GM19324 (cell line): ENCODE data around the gene SAFB.

Experiments
- ATAC-seq: cut with Tn5 transposase; IDR thresholded peaks from one replicate; pipeline ENCODE4 v1.9.1; 2021; ENCODE audit warnings: mild to moderate bottlenecking, moderate library complexity; ENCODE audit not compliant: unreplicated experiment, low FRiP score

SAFB gene

DNA sequence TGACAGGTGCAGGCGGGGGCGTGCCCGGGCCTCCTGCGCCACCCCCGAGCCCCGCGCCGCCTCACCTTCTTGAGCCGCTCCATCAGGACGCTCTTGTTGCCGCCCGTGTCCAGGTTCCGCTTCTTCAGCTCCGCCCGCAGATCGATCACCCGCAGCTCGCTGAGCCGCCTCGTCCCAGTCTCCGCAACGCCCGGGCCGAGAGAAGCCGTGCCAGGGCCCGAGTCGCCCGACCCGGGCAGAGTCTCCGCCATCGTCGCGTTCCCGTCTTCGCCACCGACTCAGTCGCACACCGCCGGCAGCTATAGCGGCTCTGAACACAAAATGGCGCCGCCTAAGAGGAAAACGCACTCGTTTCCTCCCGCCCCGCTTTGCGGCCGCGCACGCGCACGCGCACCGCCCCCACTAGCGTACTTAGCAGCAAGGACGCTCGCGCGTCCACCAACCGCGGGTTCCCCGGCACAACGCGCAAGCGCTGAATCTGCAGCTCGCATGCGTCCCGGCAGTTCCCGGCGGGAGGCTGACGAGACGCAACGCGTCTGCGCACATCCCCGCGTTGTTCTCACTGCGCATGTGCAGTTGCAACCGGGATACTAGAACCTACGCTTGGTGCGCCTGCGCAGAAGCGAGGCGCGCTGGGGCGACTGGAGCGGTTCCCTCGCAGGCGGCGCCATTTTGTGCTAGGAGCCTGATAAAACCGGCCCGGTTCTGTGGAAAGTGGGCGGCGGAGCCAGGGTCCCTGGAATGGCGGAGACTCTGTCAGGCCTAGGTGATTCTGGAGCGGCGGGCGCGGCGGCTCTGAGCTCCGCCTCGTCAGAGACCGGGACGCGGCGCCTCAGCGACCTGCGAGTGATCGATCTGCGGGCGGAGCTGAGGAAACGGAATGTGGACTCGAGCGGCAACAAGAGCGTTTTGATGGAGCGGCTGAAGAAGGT is at the start of gene SAFB, which contains the start of gene SAFB2:
Gene SAFB (plus strand): TSS at position 619 of the 932 bp plus-strand sequence. CDS start 123 bp downstream, at position 742.
Gene SAFB2 (minus strand): TSS at position 312 of the 932 bp plus-strand sequence. CDS start 61 bp downstream, at position 251.
- ATAC-seq, result peak; percentile 94

DNA sequence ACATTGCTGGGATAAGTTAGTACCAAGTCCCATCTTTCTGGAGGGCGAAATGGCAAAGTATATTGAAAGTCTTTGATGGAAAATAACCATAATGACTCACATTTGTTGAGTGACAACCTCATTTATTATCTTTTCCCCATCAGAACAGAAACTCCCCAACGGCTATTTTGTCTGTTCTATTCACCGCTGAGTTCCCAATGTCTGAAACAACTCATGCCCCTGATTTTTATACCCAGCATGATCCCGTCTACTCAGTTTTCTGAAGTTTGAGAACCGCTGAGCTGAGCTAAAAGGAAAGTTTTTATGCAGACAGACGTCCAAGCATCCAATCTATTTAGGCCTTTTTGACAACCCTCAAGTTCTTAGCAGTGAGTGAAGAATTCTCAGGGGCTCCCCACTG is 47.3 kb upstream of the SAFB start:
- ATAC-seq, result no peak

GRCh38 chr19:5578097-5578846 is 44.6 kb upstream of the SAFB start:
- ATAC-seq, result no peak

GRCh38 chr19:5579286-5579685 is 43.6 kb upstream of the SAFB start:
- ATAC-seq, result no peak

DNA sequence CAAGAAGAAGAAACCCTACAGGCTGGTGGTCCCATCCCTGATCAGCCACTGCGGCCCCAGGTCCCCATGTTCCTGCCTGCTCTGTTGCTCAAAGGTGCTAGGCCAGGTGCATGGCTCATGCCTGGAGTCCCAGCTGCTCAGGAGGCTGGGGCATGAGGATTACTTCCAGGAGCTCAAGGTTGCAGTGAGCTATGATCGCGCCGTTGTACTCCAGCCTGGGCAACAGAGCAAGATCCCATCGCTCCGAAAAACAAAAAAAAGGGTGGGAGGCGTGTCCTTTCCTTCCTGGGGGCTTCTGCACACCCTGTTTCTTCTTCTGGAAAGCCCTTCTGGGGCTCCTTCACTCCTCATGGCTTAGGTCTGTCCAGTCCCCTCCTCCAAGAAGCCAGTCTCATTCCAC is 43.2 kb upstream of the SAFB start:
- ATAC-seq, result no peak

- ATAC-seq, result no peak
These were observed 42.7 kb upstream of the SAFB start for GRCh38 chr19:5580161-5580571.

GRCh38 chr19:5585461-5586299 is 37.2 kb upstream of the SAFB start:
- ATAC-seq, result no peak

DNA sequence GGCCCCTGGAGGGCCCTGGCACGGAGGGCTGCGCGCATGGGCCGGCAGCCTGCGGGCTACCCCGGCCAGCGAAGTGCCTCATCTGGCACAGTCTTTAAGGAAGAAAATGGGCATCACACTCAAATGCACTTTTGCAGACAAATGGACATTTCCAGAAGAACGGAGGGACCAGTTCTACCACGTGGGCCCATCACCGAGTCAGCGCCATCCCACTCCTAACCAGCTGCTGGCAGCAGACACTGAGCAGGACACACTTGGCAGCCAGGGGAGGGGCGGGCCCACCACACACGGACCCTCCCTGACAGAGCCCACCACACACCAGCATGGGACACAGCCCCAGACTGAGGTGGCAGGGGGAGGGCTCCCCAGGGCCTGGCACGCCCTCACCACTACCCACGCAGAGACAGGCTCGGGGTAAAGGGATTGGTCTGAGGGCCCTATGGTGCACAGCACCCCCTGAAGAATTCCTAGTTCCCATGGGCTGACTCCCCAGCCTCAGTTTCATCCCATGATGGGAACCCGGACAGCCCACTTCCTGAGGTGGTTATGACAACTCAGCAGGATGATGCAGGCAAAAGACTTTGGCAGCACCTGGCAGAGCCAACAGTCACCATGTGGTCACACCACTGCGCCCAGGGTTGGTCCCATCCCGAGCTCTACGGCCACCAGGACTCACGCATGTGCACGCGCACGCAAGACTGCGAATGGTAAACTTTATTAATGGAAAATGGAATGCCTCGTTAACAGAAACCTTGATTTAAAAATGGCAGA is 36.4 kb upstream of the SAFB start:
- ATAC-seq, result no peak

DNA sequence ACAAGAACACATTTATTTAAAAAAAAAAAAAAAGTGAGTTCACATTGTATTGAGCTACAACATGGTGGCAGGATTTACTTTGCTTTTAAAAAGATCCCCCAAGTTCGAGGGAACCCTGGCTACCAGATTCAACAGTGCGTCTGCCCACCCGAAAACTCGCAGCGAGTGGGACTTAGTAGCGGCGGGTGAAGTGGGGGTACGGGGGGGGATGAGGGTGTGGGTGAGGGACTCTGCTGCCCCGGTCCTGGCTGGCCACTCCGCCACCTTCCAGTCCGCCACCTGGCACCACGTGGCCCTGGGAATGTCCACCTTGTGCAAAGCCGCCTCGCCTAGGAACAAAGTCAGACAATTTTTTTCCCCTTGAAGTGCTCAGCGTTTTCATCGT is 35.8 kb upstream of the SAFB start:
- no peak for ATAC-seq

DNA sequence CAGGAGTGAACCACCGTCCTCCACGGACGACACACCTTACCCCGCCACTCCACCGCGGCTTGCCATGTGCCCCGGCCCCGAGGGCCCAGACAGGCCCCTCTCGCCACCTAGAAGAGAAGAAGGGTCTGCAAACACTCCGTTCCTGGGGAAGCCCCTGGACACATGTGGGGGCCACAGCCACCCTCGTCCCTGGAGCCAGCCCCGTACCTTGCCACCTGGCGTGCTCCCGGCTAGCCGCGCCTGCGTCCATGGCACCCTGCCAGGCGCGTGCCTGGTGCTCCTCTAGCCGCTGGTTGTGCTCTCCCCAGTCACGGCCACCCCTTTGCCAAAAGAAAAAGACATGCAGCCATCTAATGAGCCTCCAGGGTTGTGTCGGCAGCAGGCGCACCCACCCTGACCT is 35.2 kb upstream of the SAFB start:
- ATAC-seq, result no peak

- ATAC-seq, result no peak
These were observed 34.4 kb upstream of the SAFB start for GRCh38 chr19:5588441-5588840.

DNA sequence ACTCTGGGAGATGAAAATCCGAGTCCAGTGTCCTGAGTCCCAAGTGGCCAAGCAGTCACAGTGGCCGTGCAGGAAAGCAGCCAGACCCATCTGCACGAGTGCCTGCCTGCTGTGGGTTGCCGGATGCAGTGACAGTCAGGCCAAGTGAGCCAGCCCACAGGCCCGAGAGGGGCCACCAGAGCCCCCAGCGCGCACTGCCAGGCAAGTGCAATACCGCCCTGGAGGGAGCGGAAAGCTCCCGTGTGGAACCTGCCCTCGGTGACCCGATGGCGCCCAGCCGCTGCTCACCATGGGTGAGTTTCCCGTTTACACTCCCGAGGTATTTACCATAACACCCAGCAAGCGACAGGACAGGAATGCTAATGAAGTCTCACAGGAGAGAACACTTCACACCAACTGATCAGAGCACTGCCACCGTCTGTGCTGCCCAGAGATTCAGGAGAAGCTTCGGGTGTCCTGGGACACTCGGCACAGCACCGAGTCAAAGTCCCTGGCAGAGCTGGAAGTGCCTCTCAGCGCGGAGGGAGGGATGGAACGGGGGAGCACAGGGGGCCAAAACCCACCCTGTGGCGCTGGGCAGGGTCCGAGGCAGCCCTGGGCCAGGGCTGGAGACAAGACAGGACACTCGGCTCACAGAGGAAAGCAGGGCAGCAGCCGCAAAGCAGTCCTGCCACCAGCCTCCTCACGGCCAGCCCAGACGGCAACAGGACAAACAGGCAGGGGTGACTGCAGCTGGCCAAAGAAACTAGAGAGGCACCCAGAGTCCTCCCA is 33.8 kb upstream of the SAFB start:
- ATAC-seq, result no peak

GRCh38 chr19:5590151-5590864 is 32.6 kb upstream of the SAFB start:
- no peak for ATAC-seq

DNA sequence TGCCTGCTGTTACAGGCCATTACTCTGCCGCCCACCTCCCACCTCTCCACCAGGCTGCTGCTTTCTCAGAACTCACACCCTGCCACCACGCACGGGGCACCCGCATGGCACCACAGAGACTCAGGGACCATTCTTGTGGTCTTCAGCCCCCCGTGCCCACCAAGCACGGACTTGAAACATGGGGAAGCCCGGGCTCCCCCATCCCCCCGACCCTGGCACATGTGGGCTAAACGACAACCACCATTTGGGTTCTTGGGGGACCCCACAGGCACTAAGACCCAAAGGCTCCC is 32.1 kb upstream of the SAFB start:
- ATAC-seq, result no peak

DNA sequence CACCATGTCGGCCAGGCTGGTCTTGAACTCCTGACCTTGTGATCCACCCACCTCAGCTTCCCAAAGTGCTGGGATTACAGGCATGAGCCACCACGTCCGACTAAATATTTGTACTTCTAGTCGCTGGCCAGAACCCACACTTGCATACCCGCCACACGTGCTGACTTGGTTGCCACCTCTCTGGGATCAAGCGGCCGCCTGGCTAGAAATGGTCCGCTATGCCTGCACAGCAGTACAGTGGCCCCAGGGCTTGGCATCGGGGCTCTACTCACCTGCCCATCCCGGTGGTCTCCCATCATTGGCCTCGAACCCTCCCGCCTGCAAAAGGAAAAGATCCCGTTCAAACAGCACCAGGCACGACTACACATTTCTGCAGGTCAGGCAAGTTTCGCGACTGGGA is 31.4 kb upstream of the SAFB start:
- ATAC-seq, result no peak

DNA sequence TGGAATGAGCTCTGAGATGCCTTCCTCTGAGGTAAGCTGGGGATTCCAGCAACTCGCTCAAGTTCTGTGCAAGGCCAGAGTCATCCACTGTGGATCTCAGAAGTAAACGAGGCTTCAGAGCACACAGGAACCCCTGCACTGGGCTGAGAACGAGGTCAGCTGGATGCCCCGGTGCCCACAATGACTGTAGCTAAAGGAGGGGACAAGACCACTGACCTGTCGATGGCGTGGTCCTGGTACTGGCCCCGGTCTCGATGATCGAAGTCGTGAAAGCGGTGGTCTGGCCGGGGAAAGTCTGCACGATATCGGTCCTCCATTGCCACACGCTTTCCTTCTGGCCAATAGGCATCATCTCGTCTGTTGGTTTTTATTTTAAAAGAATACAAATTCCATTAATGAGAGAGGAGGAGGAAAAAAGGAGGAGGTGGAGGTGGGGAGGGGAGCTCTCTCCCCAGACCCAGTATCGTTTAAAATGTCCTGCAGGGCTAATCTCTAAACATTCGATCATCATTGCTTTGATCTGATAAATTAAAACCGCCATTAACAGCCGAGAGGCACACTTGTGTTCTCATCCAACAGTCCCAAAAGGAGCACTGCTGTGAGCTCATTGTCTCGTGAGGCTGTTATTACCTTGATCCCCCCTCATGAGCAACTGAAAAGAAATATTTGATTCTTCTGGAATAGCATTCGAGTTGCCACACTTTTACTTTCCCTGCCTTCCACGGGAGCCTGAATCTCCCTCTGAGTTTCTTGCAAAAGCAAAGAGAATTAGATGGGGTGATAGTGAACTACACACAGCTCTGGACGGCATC is 30.1 kb upstream of the SAFB start:
- ATAC-seq, result no peak

DNA sequence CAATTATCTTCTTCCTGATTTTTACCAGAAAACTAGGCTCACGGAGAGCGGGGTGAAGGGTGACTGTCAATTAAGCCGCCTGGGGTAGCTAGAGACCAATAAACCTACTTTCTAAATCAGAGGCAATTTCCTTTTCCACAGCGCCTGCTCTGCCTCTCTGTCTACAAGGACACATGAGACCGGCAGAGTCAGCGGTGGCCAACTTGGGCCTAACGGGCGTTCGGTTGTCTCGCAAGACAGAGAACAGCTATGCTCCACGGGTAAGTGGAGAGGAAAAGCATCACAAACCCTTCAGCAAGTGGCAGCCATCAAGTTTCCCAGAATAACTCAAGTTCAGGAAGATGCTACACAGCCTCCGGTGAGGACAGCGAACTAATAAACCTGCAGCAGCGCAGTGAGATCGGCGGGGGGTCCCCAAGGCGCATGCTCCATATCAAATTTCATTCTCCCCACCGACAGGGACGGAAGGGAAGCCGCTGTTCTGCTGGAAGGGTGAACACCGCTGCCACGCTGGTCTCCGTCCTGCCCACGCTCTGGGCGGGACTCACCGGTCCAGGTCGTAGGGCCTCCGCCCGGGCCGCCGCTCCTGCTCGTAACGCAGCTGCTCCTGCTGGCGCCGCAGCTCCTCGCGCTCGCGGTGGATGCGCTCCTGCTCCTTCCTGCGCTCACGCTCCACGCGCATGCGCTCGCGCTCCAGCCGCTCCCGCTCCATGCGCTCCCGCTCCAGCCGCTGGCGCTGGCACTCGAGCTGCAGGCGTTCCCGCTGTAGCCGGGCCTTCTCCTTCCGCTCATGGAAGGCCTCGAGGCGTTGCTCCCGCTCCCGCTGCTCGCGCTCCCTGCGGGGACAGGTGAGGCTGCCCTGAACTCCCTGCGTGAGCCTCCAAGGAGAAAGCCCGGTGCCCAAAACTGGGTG is 29.3 kb upstream of the SAFB start:
- no peak for ATAC-seq
